WERI-Rb-1 (cell line): ENCODE measurements around the gene THAP11.

Source experiments
- DNase-seq: peaks from one replicate; pipeline ENCODE4 v3.0.0-alpha.2; 2020
- H3K27ac ChIP-seq: fragments of 250-450 bp; sonication (Bioruptor Pico); 2 replicates; pipeline ENCODE4 v1.5.1; 2020; ENCODE audit warnings: mild to moderate bottlenecking, moderate library complexity
- H3K27me3 ChIP-seq: fragments of 250-450 bp; sonication (Bioruptor Pico); 2 replicates; pipeline ENCODE4 v1.5.1; 2021; ENCODE audit warnings: mild to moderate bottlenecking, low read depth, moderate library complexity; ENCODE audit not compliant: insufficient read depth, severe bottlenecking
- H3K36me3 ChIP-seq: fragments of 250-450 bp; sonication (Bioruptor Pico); 2 replicates; pipeline ENCODE4 v1.5.1; 2020; ENCODE audit warnings: mild to moderate bottlenecking, moderate library complexity
- H3K4me3 ChIP-seq: 2 replicates; pipeline ENCODE4 v1.5.1; 2011; ENCODE audit warnings: low read depth, mild to moderate bottlenecking, control low read depth, low read length
- H3K9me3 ChIP-seq: fragments of 250-450 bp; sonication (Bioruptor Pico); 2 replicates; pipeline ENCODE4 v1.5.1; 2021; ENCODE audit warnings: mild to moderate bottlenecking, moderate library complexity; ENCODE audit not compliant: severe bottlenecking
- CTCF ChIP-seq: IDR thresholded peaks from 2 replicates; pipeline ENCODE4 v1.5.1; 2011; ENCODE audit warnings: low read depth, mild to moderate bottlenecking, control low read depth, inconsistent platforms, low read length

The THAP11 gene

DNA sequence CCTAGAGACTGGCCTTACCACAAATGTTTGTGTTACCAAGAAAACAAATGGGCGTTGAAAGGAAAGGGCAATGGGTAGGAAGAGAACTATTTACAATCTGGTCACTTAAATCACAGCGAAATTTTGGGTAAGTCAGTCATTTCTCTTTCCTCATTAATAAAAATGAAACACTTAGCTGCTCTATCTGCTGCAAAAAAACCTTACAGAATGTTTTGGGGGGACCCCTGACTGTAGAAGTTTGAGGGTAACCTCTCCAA, 3.9 kb downstream of the THAP11 start:
- peaks cover 48% of the 10 kb centered on the region for H3K36me3 ChIP-seq
- H3K27me3 ChIP-seq, result no peaks in the 10 kb centered on the region
- TF ChIP-seq CTCF, result no peak
- no peak for DNase-seq
- peak overlapping the region; percentile 90 for H3K4me3 ChIP-seq
- no peaks in the 10 kb centered on the region for H3K9me3 ChIP-seq
- H3K27ac ChIP-seq, result peak overlapping the region; percentile 89

GRCh38 chr16:67846320-67847063, 4.4 kb downstream of the THAP11 start, which contains the start of gene NUTF2:
NUTF2 (plus strand) TSS chr16:67846933; CDS start chr16:67865131, 18,198 bp downstream.
- peak within 1 kb of the TSS; percentile 90 for H3K4me3 ChIP-seq
- TF ChIP-seq CTCF, result no peak
- H3K9me3 ChIP-seq, result no peaks in the 10 kb centered on the region
- peak; percentile 98 for DNase-seq
- peak within 1 kb of the TSS; percentile 89 for H3K27ac ChIP-seq
- no peaks in the 10 kb centered on the region for H3K27me3 ChIP-seq
- peaks cover 53% of the 10 kb centered on the region for H3K36me3 ChIP-seq

DNA sequence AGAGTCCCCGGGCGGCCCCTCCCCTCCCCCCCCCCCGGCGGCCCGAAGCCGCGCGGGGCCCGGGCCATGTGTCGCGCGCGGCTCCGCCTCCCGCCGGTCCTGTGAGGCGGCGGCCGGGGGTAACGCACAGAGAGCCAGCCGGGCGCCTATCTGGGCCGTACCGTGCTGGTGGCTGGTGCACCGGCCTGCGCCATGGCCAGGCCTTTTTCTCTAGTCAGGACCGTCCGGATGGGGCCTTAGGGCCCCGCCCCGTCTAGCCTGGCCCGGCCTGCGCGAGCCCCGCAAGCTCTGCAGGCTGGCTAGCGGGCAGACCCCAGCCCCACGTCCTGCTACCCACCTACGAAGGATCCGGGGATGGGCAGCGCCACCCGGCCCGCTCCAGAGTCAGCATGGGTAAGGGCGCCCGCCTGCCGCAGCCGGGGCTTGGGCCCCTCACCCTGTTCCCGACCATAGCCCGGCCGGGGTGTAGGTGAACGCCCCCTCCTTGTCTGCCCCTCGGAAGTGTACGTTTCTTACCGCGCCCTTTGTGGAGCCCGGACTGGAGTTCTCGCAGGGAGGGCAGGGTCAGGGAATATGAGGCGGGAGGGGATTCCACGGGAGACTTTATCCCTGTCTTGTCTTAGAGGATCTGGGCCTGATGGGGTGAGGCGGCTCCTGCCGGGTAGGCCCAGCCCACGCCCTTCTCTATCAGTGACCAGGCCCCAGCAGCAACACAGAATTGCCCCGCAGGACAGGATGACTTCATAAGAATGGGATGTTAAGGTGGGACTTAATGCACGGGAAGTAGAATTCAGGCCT, 5.1 kb downstream of the THAP11 start, which contains the start of gene CENPT:
TSS of gene CENPT (minus strand) at position 630 of the 798 bp plus-strand sequence. CDS start 13,834 bp downstream, outside the sequence.
- Histone ChIP-seq H3K36me3 (peaks cover 55% of the 10 kb centered on the region), H3K27ac (peak within 1 kb of the TSS; percentile 89), H3K27me3 (no peaks in the 10 kb centered on the region), H3K9me3 (no peaks in the 10 kb centered on the region), H3K4me3 (peak within 1 kb of the TSS; percentile 90)
- DNase-seq, result no peak
- no peak for TF ChIP-seq CTCF

- no peak for DNase-seq
- Histone ChIP-seq H3K4me3 (peak overlapping the region; percentile 90), H3K9me3 (no peaks in the 10 kb centered on the region), H3K27ac (peak overlapping the region; percentile 89), H3K36me3 (peaks cover 63% of the 10 kb centered on the region), H3K27me3 (no peaks in the 10 kb centered on the region)
- no peak for TF ChIP-seq CTCF
These were observed 6.0 kb downstream of the THAP11 start for GRCh38 chr16:67848118-67848517.

GRCh38 chr16:67853670-67854069, 11.6 kb downstream of the THAP11 start:
- peaks cover 70% of the 10 kb centered on the region for H3K36me3 ChIP-seq
- no peak overlapping the region for H3K27ac ChIP-seq
- no peak overlapping the region for H3K4me3 ChIP-seq
- no peaks in the 10 kb centered on the region for H3K9me3 ChIP-seq
- TF ChIP-seq CTCF, result no peak
- DNase-seq, result no peak
- no peaks in the 10 kb centered on the region for H3K27me3 ChIP-seq
